GM10266 (cell line): ENCODE data around the gene UCP2.
A peak's percentile ranks its signal among the peaks of the same experiment; 100 is the strongest.

Experiments used
- DNase-seq: peaks from one replicate; pipeline ENCODE4 v3.0.0; 2012; ENCODE audit errors: extremely low spot score
- TF ChIP-seq, protein P1 (sequence below): IDR thresholded peaks from 2 replicates; pipeline ENCODE4 v1.5.1; 2012; ENCODE audit warnings: mild to moderate bottlenecking, low read depth; ENCODE audit not compliant: control insufficient read depth, insufficient read depth; ENCODE audit errors: missing control alignments

UCP2 gene

DNA sequence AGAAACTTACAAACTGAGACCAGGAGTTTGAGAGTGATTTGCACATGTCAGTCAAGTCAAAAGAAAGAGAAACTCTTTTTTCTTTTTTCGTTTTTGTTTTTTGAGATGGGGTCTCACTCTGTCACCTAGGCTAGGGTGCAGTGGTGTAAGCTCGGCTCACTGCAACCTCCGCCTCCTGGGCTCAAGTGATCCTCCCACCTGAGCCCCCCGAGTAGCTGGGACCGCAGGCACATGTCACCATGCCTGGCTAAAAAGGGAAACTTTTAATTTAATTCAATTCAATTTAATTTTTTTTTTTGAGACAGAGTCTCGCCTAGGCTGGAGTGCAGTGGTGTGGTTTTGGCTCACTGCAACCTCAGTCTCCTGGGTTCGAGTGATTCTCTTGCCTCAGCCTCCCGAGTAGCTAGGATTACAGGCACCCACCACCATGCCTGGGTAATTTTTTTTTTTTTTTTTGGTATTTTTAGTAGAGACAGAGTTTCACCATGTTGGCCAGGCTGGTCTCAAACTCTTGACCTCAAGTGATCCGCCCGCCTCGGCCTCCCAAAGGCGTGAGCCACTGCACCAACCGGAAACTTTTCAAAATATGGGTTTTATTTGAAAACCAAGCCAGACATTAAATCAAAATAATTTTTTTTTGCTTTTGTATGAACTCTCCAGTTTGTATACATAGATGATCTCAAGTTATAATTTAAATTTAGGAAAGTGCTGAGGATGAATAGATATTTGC, 16.4 kb upstream of the UCP2 start:
- DNase-seq, result no peak
- TF ChIP-seq, protein P1, sequence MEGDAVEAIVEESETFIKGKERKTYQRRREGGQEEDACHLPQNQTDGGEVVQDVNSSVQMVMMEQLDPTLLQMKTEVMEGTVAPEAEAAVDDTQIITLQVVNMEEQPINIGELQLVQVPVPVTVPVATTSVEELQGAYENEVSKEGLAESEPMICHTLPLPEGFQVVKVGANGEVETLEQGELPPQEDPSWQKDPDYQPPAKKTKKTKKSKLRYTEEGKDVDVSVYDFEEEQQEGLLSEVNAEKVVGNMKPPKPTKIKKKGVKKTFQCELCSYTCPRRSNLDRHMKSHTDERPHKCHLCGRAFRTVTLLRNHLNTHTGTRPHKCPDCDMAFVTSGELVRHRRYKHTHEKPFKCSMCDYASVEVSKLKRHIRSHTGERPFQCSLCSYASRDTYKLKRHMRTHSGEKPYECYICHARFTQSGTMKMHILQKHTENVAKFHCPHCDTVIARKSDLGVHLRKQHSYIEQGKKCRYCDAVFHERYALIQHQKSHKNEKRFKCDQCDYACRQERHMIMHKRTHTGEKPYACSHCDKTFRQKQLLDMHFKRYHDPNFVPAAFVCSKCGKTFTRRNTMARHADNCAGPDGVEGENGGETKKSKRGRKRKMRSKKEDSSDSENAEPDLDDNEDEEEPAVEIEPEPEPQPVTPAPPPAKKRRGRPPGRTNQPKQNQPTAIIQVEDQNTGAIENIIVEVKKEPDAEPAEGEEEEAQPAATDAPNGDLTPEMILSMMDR, result no peak

DNA sequence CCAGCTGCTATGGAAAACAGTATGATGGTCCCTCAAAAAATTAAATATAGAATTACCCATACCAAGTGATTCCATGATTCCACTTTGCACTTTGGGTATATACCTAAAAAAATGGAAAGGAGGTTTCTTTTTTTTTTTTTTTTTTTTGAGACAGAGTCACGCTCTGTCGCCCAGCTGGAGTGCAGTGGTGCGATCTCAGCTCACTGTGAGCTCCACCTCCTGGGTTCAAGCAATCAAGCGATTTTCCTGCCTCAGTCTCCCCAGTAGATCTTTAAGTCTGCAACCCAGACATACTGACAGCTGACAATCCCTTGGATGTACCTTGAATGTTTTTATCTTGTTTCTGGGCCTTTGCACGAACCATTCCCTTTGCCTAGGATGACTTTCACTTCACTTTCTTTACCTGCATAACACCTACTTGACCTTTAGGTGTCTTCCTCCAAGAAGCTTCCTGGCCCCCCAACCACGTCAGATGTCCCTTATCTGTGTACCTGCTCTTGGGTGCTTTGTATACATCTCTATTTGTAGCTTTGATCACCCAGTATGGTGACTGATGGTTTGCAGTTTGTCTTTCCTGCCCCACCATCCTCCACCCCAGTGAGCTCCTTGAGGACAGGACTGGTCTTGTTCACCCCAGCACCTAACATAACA, 14.6 kb upstream of the UCP2 start:
- DNase-seq, result no peak
- TF ChIP-seq, protein P1, result no peak

DNA sequence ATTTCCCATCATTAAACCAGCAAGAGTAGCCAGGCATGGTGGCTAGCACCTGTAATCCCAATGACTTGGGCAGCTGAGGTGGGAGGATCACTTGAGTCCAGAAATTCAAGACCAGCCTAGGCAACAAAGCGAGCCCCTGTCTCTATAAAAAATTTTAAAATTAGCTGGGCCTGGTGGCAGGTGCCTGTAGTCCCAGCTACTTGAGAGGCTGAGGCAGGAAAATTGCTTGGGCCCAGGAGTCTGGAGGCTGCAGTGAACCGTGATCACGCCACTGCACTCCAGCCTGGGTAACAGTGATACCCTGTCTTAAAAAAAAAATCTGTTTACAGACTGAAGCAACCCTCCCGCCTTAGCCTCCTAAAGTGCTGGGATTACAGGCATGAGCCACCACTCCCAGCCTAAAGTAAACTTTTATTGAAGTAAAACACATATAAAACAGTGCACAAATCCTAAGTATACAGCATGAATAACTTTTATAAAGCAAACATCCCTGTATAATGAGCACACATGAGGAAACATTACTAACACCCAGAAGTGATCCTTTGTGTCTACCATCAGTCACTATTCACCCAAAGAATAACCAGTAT, 13.6 kb upstream of the UCP2 start:
- TF ChIP-seq, protein P1, result no peak
- DNase-seq, result no peak

DNA sequence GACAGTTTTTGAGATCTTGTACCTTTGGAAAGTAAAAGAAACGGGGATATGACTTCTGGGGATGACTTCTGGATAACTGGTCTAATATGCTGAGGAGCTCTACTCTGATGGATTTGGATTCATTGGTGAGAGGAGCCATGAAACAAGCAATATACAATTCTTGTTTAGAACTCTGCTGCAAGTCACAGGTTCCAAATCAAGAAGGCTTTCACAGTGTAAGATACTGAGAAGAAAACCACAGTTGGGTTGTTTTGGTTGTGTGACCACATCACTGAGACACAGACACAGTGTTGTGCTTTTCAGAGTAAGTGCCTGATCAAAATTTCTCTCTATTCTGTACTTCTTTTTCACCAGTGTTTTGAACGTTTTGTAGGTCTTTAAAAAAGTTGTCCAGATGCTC, 13.1 kb upstream of the UCP2 start:
- TF ChIP-seq, protein P1, result no peak
- no peak for DNase-seq

DNA sequence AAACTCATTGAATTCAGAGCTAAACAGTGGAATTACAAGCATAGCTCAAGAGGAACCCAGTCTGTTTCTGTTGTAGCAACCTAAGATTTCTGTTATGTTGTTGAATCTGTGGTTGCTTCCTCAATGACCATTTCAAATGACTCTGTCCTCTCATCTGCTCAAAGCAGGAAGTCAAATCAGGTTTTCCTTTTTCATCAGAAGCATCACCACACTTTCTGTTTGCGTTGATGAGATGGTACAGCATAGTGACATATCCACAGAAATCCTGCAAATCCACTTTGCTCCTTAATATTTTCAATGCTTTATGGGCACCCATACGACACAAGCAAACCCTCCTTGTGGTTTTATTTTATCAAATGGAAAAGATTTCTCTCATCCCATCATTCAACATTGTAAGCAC, 12.6 kb upstream of the UCP2 start:
- peak; percentile 42 for DNase-seq
- TF ChIP-seq, protein P1, result no peak

DNA sequence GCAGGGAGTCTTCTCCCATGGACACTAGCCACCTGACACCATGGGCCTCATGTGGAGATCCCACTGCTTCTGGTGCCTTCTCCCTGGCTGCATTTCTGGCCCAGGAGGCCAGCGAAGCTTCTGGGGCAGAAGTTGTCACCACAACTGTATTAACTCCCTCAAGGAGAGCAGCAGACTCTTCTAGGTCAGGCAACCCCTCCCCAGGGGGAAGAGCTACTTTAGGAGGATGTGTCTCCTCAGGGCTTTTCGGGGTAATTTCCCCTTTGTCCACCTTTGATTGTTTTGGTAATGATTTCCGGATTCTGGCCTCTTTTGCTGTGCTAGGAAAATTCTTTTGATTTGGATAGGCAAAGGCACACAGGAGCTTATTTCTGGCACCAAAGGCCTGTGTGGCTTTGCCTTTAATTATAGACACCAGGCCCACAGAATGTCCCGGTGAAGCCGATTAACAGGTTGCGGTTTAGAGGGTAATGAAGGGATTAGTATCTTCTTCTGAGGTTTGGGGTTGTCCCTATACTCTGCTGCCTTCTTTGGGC, 8.9 kb upstream of the UCP2 start:
- DNase-seq, result peak; percentile 47
- TF ChIP-seq, protein P1, result no peak
